Heart left ventricle (tissue), 13 donors: ENCODE results near the gene HMCN2.

Source experiments
- CTCF ChIP-seq, 12 donors: fragments of 200-600 bp; sonication (generic) in 4 of 12; IDR thresholded peaks; one replicate each; pipeline versions ENCODE4 v1.5.0 to v1.8.0; 2018 to 2022; ENCODE audit warnings: antibody characterized with exemption in 12 of 12, mild to moderate bottlenecking in 5 of 12
- POLR2A ChIP-seq, 2 donors: fragments of 450-650 bp; IDR thresholded peaks; one replicate each; pipeline ENCODE4 v1.6.1; 2017; ENCODE audit warnings: antibody characterized with exemption in 2 of 2, mild to moderate bottlenecking in 2 of 2, moderate library complexity in 2 of 2
- donor health status: ischemic (EF 13 %, LVEDD 7.1; RV severe dilation, severe dysfunction).
- donor health status: DM: no; HTN: yes; CAD: no.
- donor health status: DM: no; HTN: no; CAD: no.
- donor health status: ischemic (EF 25% LVEDD 6.9; RV normal size, moderate dysfunction).
- donor health status: ischemic (EF 25% LVEDD 5.7; RV mildly dilated, moderate dysfunction).
- donor health status: ischemic (EF 35%, LVEDD 5.7; RV mildly dilated, moderate dysfunction).
- donor health status: nonischemic (EF 11% LVEDD 7.7; RV severe dilation, severe dysfunction).
- donor health status: DM: yes; HTN: yes; CAD: no.
- donor health status: PGD.
- donor health status: ischemic (EF 29% LVEDD 5.4; RV normal size, mild dysfunction).
- donor health status: nonischemic (EF 23%, LVEDD 6.1; RV moderate dilation, normal function).

DNA sequence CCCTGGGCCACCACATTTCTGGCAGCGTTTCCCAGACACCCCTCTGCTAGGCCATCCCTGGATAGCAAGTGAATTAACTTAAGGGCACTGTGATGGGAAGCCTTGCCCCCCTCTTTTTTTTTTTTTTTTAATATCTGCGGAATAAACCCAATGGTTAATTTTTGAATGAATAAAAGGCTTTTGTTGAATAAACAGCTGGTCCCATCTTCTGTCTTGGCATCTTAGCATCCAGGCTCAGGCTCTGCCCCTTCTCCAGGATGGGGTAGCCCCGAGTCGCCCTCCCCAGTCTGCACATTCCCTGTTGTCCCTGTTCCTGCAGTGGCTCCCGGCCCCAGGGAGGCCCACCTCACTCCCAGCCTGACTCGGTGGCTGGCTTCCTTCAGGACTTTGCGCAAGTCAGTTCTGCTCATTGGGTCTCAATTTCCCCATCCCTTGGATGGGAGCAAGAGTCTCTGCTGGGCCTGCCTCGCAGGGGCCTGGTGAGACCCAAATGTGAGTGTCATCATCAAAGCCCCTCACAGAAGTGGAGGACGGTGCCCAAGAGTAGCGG, 29.0 kb upstream of the HMCN2 start:
- TF ChIP-seq CTCF (IDR thresholded peaks at IDR 0.05) = peak in 5 of 12 donors; percentile 1 to 29 (median 8)
- no peak for TF ChIP-seq POLR2A (IDR thresholded peaks at IDR 0.05)
